ENCODE measurements around the gene FAM229A. TPM values are rescaled to one million over a fixed set of nuclear protein-coding genes. Genes with fewer than 3 reads are reported as not detected.

FAM229A gene
- total and polyA plus RNA-seq, 2 of the 8 experiments (the other 6 are each of a cell fraction or from before 2014, with no cell fraction given), result 4.1 to 4.2 TPM

DNA sequence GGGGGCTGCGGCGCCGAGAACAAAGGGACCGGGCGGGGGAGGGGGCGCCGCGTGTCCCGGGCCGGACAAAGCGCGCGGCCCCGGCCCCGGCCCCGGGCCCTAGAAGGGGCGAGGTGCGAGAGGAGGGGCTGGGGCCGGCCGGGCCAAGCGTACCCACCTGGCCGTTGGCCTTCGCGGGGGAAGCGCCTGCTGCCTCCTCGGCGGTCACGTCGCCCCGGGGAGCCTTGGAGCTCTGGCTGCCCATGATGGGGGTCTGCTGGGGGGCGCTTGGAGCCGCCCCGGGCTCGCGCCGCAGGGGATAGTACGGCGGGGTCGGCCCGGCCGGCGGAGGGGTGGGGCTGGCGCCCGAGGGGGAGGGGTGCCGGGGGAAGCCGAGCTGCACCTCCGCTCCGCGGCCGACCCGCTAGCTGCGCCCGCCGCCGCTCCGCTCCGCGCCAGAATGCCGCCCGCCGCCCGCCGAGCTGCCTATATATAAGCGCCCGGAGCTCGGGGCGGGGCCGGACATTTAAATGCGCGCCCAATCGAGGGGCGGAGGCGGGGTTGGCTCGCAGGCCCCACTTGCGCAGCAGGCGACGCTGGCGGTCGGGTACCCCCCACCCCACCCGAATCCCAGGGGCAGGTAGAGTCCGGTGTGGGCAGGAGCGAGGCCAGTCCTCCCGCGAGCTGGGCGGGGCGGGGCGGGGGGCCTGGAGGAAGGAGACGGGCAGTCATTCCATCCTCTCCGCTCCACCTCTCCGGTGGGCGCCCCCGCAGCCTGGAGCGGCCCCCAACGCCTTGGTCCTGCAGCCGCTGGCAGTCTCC is 26.3 kb downstream of the FAM229A start, which contains the start of gene MARCKSL1 (continued):
- no peak for TF ChIP-seq E2F6 (IDR thresholded peaks at IDR 0.05)
- TF ChIP-seq TAF7 (optimal IDR thresholded peaks at IDR 0.05; ENCODE audit: borderline replicate concordance, low read depth, low read length), result peak; percentile 98
- TF ChIP-seq SAP30 (IDR thresholded peaks at IDR 0.05; ENCODE audit: insufficient read depth, insufficient replicate concordance, low read length), result no peak
- 0 out of 2 replicates have a peak, but pooled peaks have one; percentile 37 for TF ChIP-seq GABPA (IDR thresholded peaks at IDR 0.05; ENCODE audit: borderline replicate concordance, insufficient read depth, low read length)
- peak in 1 of 2 experiments; percentile 98; a peak in 2 of 3 replicates for TF ChIP-seq POLR2A (IDR thresholded peaks at IDR 0.05; ENCODE audit: control extremely low read depth in 1 of 2, low read depth in 2 of 2, low read length in 2 of 2)
- peak; percentile 100 for TF ChIP-seq TAF1 (IDR thresholded peaks at IDR 0.05; ENCODE audit: low read depth, low read length)
- no peak for TF ChIP-seq CHD1 (IDR thresholded peaks at IDR 0.05; ENCODE audit: low read depth, low read length)
- TF ChIP-seq MAX (IDR thresholded peaks at IDR 0.05), result peak; percentile 47
- no peak for TF ChIP-seq ZNF274 (IDR thresholded peaks at IDR 0.05; ENCODE audit: borderline replicate concordance, extremely low read depth, low read length)
- no peak for TF ChIP-seq NANOG (IDR thresholded peaks at IDR 0.05; ENCODE audit: insufficient read depth, low read depth, low read length, poor library complexity, severe bottlenecking)
- no peak for TF ChIP-seq POU5F1 (IDR thresholded peaks at IDR 0.05; ENCODE audit: low read depth, low read length)
- TF ChIP-seq PHF8 (conservative IDR thresholded peaks at IDR 0.05; ENCODE audit: low read depth, low read length), result peak; percentile 64
- TF ChIP-seq FOSL1 (IDR thresholded peaks at IDR 0.05; ENCODE audit: insufficient read depth, low read depth, low read length), result no peak
- peak; percentile 97 for TF ChIP-seq GTF2F1 (IDR thresholded peaks at IDR 0.05; ENCODE audit: borderline replicate concordance, low read depth, low read length)
- peak; percentile 82 for TF ChIP-seq POLR2AphosphoS5 (IDR thresholded peaks at IDR 0.05; ENCODE audit: low read depth, low read length)
- TF ChIP-seq CTBP2 (IDR thresholded peaks at IDR 0.05; ENCODE audit: borderline replicate concordance, insufficient read depth, insufficient read length, low read length), result no peak
- no peak for TF ChIP-seq JUND (IDR thresholded peaks at IDR 0.05; ENCODE audit: low read length)
- TF ChIP-seq, protein P1, sequence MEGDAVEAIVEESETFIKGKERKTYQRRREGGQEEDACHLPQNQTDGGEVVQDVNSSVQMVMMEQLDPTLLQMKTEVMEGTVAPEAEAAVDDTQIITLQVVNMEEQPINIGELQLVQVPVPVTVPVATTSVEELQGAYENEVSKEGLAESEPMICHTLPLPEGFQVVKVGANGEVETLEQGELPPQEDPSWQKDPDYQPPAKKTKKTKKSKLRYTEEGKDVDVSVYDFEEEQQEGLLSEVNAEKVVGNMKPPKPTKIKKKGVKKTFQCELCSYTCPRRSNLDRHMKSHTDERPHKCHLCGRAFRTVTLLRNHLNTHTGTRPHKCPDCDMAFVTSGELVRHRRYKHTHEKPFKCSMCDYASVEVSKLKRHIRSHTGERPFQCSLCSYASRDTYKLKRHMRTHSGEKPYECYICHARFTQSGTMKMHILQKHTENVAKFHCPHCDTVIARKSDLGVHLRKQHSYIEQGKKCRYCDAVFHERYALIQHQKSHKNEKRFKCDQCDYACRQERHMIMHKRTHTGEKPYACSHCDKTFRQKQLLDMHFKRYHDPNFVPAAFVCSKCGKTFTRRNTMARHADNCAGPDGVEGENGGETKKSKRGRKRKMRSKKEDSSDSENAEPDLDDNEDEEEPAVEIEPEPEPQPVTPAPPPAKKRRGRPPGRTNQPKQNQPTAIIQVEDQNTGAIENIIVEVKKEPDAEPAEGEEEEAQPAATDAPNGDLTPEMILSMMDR (IDR thresholded peaks at IDR 0.05; ENCODE audit: control extremely low read depth in 1 of 3, insufficient read depth in 1 of 3, low read depth in 1 of 3, low read length in 3 of 3), result no peak
- TF ChIP-seq KDM4A (IDR thresholded peaks at IDR 0.05; ENCODE audit: low read depth, low read length, severe bottlenecking), result peak; percentile 34
